ENCODE measurements around the gene SLC17A1. TPM values are rescaled to one million over a fixed set of nuclear protein-coding genes. Genes with fewer than 3 reads are reported as not detected.

Gene SLC17A1
- total and polyA plus RNA-seq, 2 of the 13 experiments (the other 11 are each of a cell fraction or from before 2014, with no cell fraction given) = 0.09 to 2.1 TPM

- Histone ChIP-seq H3K4me1 (ENCODE audit: insufficient read depth, low read length) (no peaks in the 10 kb centered on the region), H3K4me2 (ENCODE audit: low read depth, low read length) (no peak overlapping the region), H3K27me3 (ENCODE audit: control insufficient read depth in 1 of 2, insufficient read depth in 2 of 2, low read length in 2 of 2) (0 out of 5 replicates have a peak, but pooled peaks cover 0 to 6% of the 10 kb centered on the region in 2 experiments), H2AFZ (ENCODE audit: low read length) (no peak overlapping the region), H3K9me3 (ENCODE audit: low read length) (no peaks in the 10 kb centered on the region), H4K20me1 (ENCODE audit: insufficient read depth, low read length) (no peaks in the 10 kb centered on the region), H3K4me3 (replicated peaks in 1 of 3; ENCODE audit: insufficient read depth in 1 of 3, low read depth in 2 of 3, low read length in 3 of 3) (no peak overlapping the region), H3K9ac (ENCODE audit: insufficient read depth, low read depth, low read length) (no peak overlapping the region), H3K27ac (ENCODE audit: extremely low read length, insufficient read depth, low read length) (no peak overlapping the region), H3K36me3 (replicated peaks in 1 of 2; ENCODE audit: control insufficient read depth in 1 of 2, insufficient read depth in 2 of 2, low read length in 2 of 2) (no peaks in the 10 kb centered on the region), H3K79me2 (ENCODE audit: insufficient read depth, low read length) (no peaks in the 10 kb centered on the region)
- in situ Hi-C loops (cut with HindIII; ENCODE audit: extremely low pct_ligation_motif_present, low pct_unique_long_range_greater_than_20kb) = no loop called here
- FAIRE-seq (no peak), ATAC-seq (no peak), DNase-seq (ENCODE audit: low spot score) (no peak)
- ChIA-PET POLR2A (no interaction called here), CTCF (ENCODE audit: low intra/inter-chr PET ratio, low total read pairs) (no interaction called here)
- WGBS (ENCODE audit: low lambda C conversion rate) = 58% methylated on average over 1 of the region's 1 CpG
- no peak for TF ChIP-seq ARHGAP35 (CRISPR knock-in tag; IDR thresholded peaks at IDR 0.05; ENCODE audit: borderline replicate concordance)
- no TSS peak for BruUV-seq (replicated peaks)
- intact Hi-C loops (cut with micrococcal nuclease; ENCODE audit: unreplicated experiment) = no loop called here
These were observed 50.7 kb downstream of the SLC17A1 start for GRCh38 chr6:25781134-25781533.

- H3K27me3 ChIP-seq (ENCODE audit: control insufficient read depth in 1 of 2, insufficient read depth in 2 of 2, low read length in 2 of 2) = 0 out of 5 replicates have a peak, but pooled peaks cover 0 to 6% of the 10 kb centered on the region in 2 experiments
- no TSS peak for BruUV-seq (replicated peaks)
- ATAC-seq (no peak), FAIRE-seq (no peak), DNase-seq (ENCODE audit: low spot score) (no peak)
- H3K27ac ChIP-seq (ENCODE audit: extremely low read length, insufficient read depth, low read length) = no peak overlapping the region
- no peaks in the 10 kb centered on the region for H3K9me3 ChIP-seq (ENCODE audit: low read length)
- H3K4me3 ChIP-seq (replicated peaks in 1 of 3; ENCODE audit: insufficient read depth in 1 of 3, low read depth in 2 of 3, low read length in 3 of 3) = no peak overlapping the region
- in situ Hi-C loops (cut with HindIII; ENCODE audit: extremely low pct_ligation_motif_present, low pct_unique_long_range_greater_than_20kb) = no loop called here
- TF ChIP-seq TFDP1 (CRISPR knock-in tag; IDR thresholded peaks at IDR 0.05; ENCODE audit: borderline replicate concordance) (no peak), ZFP36L2 (CRISPR knock-in tag; IDR thresholded peaks at IDR 0.05) (no peak), ZNF263 (CRISPR knock-in tag; IDR thresholded peaks at IDR 0.05) (no peak), ZNF788 (CRISPR knock-in tag; IDR thresholded peaks at IDR 0.05; ENCODE audit: borderline replicate concordance) (no peak)
- ChIA-PET CTCF (ENCODE audit: low intra/inter-chr PET ratio, low total read pairs) (no interaction called here), POLR2A (no interaction called here)
- H2AFZ ChIP-seq (ENCODE audit: low read length) = no peak overlapping the region
- no peaks in the 10 kb centered on the region for H3K79me2 ChIP-seq (ENCODE audit: insufficient read depth, low read length)
- WGBS (ENCODE audit: low lambda C conversion rate) = 4% methylated on average over 4 of the region's 4 CpGs
- intact Hi-C loops (cut with micrococcal nuclease; ENCODE audit: unreplicated experiment) = no loop called here
- no peak overlapping the region for H3K4me2 ChIP-seq (ENCODE audit: low read depth, low read length)
- no peak overlapping the region for H3K9ac ChIP-seq (ENCODE audit: insufficient read depth, low read depth, low read length)
- no peaks in the 10 kb centered on the region for H4K20me1 ChIP-seq (ENCODE audit: insufficient read depth, low read length)
- no peaks in the 10 kb centered on the region for H3K4me1 ChIP-seq (ENCODE audit: insufficient read depth, low read length)
- no peaks in the 10 kb centered on the region for H3K36me3 ChIP-seq (replicated peaks in 1 of 2; ENCODE audit: control insufficient read depth in 1 of 2, insufficient read depth in 2 of 2, low read length in 2 of 2)
These were observed 53.8 kb downstream of the SLC17A1 start for GRCh38 chr6:25777856-25778649.

Data from HepG2 (cell line).